Myocyte (in vitro differentiated cells): ENCODE results near the gene BOD1. TPM values are rescaled to one million over a fixed set of nuclear protein-coding genes. Genes with fewer than 3 reads are reported as not detected.

Experiments
- DNase-seq: peaks from one replicate; pipeline ENCODE4 v3.0.0-alpha.2; 2012; ENCODE audit warnings: low read depth
- total RNA-seq: library from RNA; depleted of rRNA; stranded (reverse); fragments of >200 nt; gene quantifications from 2 replicates; pipeline ENCODE4 v1.2.3, GENCODE V29; 2014

The BOD1 gene
- total RNA-seq, 1 donor from 2014 or later = 110 TPM

- DNase-seq = no peak
Observed at GRCh38 chr5:173578947-173579615, 37.4 kb downstream of the BOD1 start.

GRCh38 chr5:173577817-173578216, 38.6 kb downstream of the BOD1 start:
- DNase-seq = no peak

- DNase-seq = no peak
Observed at GRCh38 chr5:173577166-173577565, 39.3 kb downstream of the BOD1 start.

- DNase-seq = no peak
Observed at GRCh38 chr5:173575985-173576384, 40.5 kb downstream of the BOD1 start.

- no peak for DNase-seq
Observed at GRCh38 chr5:173574983-173575382, 41.5 kb downstream of the BOD1 start.

GRCh38 chr5:173573126-173573960, 43.1 kb downstream of the BOD1 start:
- DNase-seq = peak; percentile 82

- DNase-seq = peak; percentile 37
Observed at GRCh38 chr5:173572431-173573125, 43.9 kb downstream of the BOD1 start.

GRCh38 chr5:173570321-173571090, 45.9 kb downstream of the BOD1 start:
- DNase-seq = no peak

- no peak for DNase-seq
Observed at GRCh38 chr5:173568703-173569102, 47.7 kb downstream of the BOD1 start.

- no peak for DNase-seq
Observed at GRCh38 chr5:173568128-173568527, 48.3 kb downstream of the BOD1 start.

- peak; percentile 36 for DNase-seq
Observed at GRCh38 chr5:173567548-173567947, 48.9 kb downstream of the BOD1 start.

- no peak for DNase-seq
Observed at GRCh38 chr5:173565491-173566072, 50.9 kb downstream of the BOD1 start.

- no peak for DNase-seq
Observed at GRCh38 chr5:173564106-173564505, 52.3 kb downstream of the BOD1 start.

GRCh38 chr5:173563246-173563645, 53.2 kb downstream of the BOD1 start:
- no peak for DNase-seq

GRCh38 chr5:173562451-173562850, 54.0 kb downstream of the BOD1 start:
- no peak for DNase-seq
